Fibroblast of mammary gland (primary cell): ENCODE data around the gene NFIA.

Experiments used
- DNase-seq: peaks from one replicate; pipeline ENCODE4 v3.0.0-alpha.2; 2010; ENCODE audit warnings: low read depth
- H3K4me3 ChIP-seq: 2 replicates; pipeline ENCODE4 v1.5.1; 2011; ENCODE audit warnings: low read depth, mild to moderate bottlenecking, low read length, moderate library complexity; ENCODE audit not compliant: control insufficient read depth
- TF ChIP-seq, protein P1 (sequence below): conservative IDR thresholded peaks from 2 replicates; pipeline ENCODE4 v1.5.1; 2011; ENCODE audit warnings: low read depth, low read length, inconsistent platforms; ENCODE audit not compliant: control insufficient read depth, insufficient read depth

NFIA gene

DNA sequence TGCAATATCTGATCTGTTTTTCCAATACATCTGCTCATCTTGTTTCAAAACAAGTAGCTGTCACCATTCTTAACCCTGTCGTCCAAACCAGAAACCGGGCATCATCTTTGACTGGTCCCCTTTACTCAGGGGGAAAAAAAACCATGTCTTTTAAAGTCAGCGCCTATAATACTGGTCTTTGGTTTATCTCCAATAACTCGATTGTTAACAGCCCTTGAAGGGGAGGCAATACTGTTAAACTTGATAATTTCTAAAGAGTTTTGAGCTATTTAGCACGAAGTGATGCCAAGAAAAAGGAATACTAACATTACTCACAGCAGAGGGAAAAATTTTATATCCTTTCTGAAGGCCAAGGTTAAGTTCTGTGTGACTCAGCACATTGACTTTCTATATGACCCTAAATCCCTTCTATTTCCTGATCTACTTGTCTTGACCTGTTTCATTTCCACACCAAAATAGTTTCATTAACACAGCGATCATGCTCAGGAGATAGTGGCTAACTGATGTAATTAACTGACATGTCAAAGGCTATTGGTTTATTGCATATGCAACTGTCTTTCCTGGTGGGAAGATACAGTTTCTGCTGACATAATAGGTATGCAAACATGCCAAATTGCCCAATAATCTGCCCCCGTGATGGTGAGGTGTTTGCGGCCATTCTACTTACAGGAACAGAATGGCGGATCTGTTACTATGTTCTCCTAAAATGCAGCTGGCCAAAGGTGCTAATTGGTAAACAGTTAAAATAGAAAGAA lies 59.1 kb downstream of the NFIA start:
- TF ChIP-seq, protein P1, sequence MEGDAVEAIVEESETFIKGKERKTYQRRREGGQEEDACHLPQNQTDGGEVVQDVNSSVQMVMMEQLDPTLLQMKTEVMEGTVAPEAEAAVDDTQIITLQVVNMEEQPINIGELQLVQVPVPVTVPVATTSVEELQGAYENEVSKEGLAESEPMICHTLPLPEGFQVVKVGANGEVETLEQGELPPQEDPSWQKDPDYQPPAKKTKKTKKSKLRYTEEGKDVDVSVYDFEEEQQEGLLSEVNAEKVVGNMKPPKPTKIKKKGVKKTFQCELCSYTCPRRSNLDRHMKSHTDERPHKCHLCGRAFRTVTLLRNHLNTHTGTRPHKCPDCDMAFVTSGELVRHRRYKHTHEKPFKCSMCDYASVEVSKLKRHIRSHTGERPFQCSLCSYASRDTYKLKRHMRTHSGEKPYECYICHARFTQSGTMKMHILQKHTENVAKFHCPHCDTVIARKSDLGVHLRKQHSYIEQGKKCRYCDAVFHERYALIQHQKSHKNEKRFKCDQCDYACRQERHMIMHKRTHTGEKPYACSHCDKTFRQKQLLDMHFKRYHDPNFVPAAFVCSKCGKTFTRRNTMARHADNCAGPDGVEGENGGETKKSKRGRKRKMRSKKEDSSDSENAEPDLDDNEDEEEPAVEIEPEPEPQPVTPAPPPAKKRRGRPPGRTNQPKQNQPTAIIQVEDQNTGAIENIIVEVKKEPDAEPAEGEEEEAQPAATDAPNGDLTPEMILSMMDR, result no peak
- H3K4me3 ChIP-seq, result no peak overlapping the region
- peak; percentile 82 for DNase-seq

DNA sequence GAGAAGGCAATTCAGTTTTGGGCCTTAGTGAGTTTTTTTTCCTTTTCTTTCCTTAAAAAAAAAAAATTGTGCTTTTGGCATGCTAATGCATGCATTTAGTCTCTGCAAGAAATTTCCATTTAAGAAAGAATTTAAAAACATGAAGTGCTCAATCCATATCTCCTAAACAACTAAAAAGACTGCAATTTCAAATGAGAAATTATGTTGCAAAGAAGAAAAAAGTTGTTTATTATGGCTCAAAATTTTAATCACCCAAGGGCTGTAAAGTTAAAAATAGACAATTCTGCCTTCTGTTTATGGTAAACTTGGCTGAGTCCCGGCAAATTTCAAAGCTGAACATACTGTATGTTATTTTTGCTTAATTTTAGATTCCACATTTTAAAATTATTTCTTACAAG lies 59.7 kb downstream of the NFIA start:
- TF ChIP-seq, protein P1, result no peak
- no peak overlapping the region for H3K4me3 ChIP-seq
- DNase-seq, result no peak

DNA sequence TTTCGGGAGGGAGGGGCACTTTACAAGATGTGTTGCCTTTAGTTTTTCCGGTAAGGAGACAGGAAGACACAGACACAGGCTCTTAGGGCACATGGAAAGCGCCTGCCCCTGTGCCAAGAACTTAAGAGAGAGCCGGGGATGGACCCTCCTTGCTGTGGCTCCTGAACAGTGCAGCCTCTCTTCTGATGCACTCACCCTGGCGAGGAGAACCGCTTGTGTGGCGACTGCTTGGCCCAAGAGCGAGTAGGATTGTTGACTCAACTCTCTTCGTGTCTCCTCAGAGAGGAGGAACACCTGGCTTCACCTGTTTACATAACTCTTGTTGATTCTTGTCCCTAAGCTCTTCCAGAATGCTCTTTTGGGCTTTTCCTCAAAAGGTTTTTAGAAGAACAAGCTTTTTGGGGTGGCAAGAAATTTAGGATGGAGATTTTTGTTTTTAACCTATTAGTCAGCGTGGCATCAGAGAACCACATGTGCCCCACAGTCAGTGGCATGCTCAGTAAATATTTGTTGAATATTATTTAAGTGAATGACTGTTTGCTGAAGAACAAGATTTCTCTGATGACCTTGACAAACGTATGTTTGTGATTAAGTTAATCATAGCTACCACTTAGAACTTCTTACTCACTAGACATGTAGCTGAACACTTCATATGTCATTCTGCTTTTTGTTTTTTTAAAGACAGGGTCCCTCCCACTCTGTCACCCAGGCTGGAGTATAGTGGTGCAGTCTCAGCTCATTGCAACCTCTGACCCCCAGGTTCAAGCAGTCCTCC lies 60.6 kb downstream of the NFIA start:
- H3K4me3 ChIP-seq, result no peak overlapping the region
- peak; percentile 65 for DNase-seq
- TF ChIP-seq, protein P1, result no peak

DNA sequence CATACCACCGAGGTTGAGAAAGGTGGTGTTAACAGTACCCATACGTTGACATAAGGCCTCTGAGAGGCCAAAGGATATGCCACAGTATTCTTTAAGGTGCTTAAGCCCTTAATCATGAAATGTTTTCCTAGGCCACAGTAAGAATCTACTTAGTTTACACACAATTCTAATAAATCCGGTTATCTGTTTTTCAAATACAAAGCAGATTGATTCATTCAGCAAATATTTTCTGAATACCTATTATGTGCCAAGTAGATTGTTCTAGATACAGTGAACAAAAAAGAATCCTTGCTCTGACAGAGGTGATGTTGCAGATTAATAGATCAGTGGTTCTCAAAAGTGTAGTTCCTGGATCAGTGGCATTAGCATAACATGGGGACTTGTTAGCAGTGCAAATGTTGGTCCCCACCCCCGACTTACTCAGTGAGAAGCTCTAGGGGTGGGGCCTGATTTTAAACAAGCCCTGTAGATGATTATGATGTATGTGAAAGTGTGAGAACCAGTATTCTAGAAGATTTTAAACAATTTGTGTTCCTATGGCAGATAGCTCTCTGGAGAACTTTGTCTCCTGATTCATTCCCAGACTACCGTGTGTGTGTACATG lies 61.6 kb downstream of the NFIA start:
- no peak for DNase-seq
- no peak overlapping the region for H3K4me3 ChIP-seq
- TF ChIP-seq, protein P1, result no peak

DNA sequence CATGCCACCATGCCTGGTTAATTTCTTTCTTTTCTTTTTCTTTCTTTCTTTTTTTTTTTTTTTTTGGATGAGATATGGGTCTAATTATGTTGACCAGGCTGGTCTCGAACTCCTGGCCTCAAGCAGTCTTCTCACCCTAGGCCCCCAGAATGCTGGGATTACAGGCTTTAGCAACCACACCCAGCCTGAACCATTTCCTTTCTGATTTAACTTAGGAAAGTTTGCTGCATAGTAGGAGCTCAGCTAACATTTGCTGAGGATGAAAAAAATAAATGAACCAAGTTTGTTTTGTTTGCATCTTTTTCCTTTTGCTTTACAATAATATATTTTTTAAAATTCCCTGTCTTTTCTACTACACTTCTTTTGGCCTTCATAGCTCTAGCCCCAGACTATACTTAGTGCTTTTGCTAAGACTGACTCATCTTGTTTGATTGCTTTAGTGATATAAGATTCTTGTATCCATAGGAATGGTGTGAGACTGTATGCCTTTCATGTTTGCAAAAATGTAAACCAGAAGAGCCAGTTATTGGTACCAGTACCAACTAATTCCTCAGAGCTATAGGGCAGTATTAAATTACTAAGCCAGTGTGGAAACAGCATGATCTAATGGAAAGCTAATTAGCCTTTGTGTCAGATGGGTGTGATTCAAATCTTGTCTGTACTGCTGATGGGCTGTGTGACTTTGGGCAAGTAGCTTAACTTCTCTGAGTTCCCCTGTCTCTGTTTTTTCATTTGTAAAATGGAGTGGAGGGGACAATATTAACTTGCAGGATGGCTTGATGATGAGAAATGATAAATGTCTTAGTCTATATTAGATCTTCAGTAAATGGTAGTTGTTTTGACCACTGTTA lies 66.9 kb downstream of the NFIA start:
- no peak for DNase-seq
- TF ChIP-seq, protein P1, result no peak
- no peak overlapping the region for H3K4me3 ChIP-seq

DNA sequence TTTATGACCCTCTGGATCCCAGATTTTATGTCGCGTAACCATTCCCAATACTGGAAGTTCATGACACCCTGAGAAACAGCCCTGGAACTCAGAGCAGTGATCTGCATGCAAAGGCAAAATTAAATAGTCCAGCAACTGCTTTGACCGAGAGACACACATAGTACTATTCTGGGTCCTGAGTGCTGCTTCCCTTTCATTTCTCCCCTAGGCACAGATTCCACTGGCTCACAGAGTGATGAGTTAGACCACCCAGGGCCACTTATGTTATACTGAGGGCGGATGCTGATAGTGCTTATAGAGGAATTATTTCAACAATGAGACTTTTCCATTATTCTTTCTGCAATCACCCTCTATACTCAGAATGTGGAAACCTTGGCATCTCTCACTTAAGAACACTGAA lies 69.2 kb downstream of the NFIA start:
- TF ChIP-seq, protein P1, result no peak
- DNase-seq, result no peak
- no peak overlapping the region for H3K4me3 ChIP-seq
